ENCODE measurements around the gene CDH4.

The CDH4 gene

GRCh38 chr20:61295249-61295648 is 43.2 kb downstream of the CDH4 start:
- Histone ChIP-seq H3K4me2 (ENCODE audit: insufficient read depth, low read length) (no peak overlapping the region), H3K9ac (ENCODE audit: low read depth, low read length) (no peak overlapping the region), H3K36me3 (ENCODE audit: insufficient read depth, low read length) (no peaks in the 10 kb centered on the region), H3K4me3 (ENCODE audit: low read depth in 1 of 2, low read length in 2 of 2) (no peak overlapping the region), H3K4me1 (ENCODE audit: insufficient read depth, low read length) (no peaks in the 10 kb centered on the region), H2AFZ (ENCODE audit: low read depth, low read length) (no peak overlapping the region), H4K20me1 (ENCODE audit: insufficient read depth, low read length) (peaks cover 4% of the 10 kb centered on the region), H3K9me3 (ENCODE audit: insufficient read depth, low read length, severe bottlenecking) (no peaks in the 10 kb centered on the region), H3K79me2 (ENCODE audit: insufficient read depth, low read length) (no peaks in the 10 kb centered on the region), H3K27me3 (ENCODE audit: insufficient read depth, low read length, poor library complexity) (peaks cover 12% of the 10 kb centered on the region), H3K27ac (ENCODE audit: low read length) (no peak overlapping the region)
- ATAC-seq (ENCODE audit: insufficient read depth, low read depth) (no peak), DNase-seq (no peak)
- TF ChIP-seq EZH2 (IDR thresholded peaks at IDR 0.05; ENCODE audit: borderline replicate concordance, low read depth, low read length, severe bottlenecking) = no peak
- TF ChIP-seq CTCF (IDR thresholded peaks at IDR 0.05; ENCODE audit: borderline replicate concordance, extremely low read depth, low read length, poor library complexity, severe bottlenecking) = no peak

- Histone ChIP-seq H3K4me1 (ENCODE audit: insufficient read depth, low read length) (no peaks in the 10 kb centered on the region), H3K4me3 (ENCODE audit: low read depth in 1 of 2, low read length in 2 of 2) (no peak overlapping the region), H4K20me1 (ENCODE audit: insufficient read depth, low read length) (peaks cover 4% of the 10 kb centered on the region), H3K27me3 (ENCODE audit: insufficient read depth, low read length, poor library complexity) (peaks cover 12% of the 10 kb centered on the region), H3K27ac (ENCODE audit: low read length) (no peak overlapping the region), H3K9ac (ENCODE audit: low read depth, low read length) (no peak overlapping the region), H3K4me2 (ENCODE audit: insufficient read depth, low read length) (no peak overlapping the region), H3K36me3 (ENCODE audit: insufficient read depth, low read length) (no peaks in the 10 kb centered on the region), H3K9me3 (ENCODE audit: insufficient read depth, low read length, severe bottlenecking) (no peaks in the 10 kb centered on the region), H3K79me2 (ENCODE audit: insufficient read depth, low read length) (no peaks in the 10 kb centered on the region), H2AFZ (ENCODE audit: low read depth, low read length) (no peak overlapping the region)
- TF ChIP-seq EZH2 (IDR thresholded peaks at IDR 0.05; ENCODE audit: borderline replicate concordance, low read depth, low read length, severe bottlenecking) (no peak), CTCF (IDR thresholded peaks at IDR 0.05; ENCODE audit: borderline replicate concordance, extremely low read depth, low read length, poor library complexity, severe bottlenecking) (no peak)
- no peak for ATAC-seq (ENCODE audit: insufficient read depth, low read depth)
- no peak for DNase-seq
Measured at GRCh38 chr20:61295682-61296628, 43.9 kb downstream of the CDH4 start.

DNA sequence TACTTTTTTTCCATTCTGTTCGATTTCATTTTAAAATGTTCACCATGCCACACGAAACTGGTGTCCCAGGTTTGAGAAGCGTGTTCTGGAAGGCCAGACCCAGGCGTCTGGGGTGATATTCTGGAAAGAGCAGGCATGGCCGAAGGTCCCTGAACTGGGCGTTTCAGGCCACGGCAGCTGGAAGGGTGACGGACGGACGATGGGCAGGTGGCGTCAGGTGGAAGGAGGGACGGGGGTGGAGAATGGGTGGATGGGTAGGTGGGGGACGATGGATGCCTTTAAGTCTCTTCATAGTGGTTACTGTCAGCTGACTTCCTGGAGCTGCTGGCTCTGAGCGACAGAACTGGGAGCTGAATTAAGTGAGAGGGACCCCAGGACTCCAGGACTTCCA is 44.6 kb downstream of the CDH4 start:
- Histone ChIP-seq H3K9me3 (ENCODE audit: insufficient read depth, low read length, severe bottlenecking) (no peaks in the 10 kb centered on the region), H3K36me3 (ENCODE audit: insufficient read depth, low read length) (no peaks in the 10 kb centered on the region), H3K79me2 (ENCODE audit: insufficient read depth, low read length) (no peaks in the 10 kb centered on the region), H2AFZ (ENCODE audit: low read depth, low read length) (no peak overlapping the region), H3K27me3 (ENCODE audit: insufficient read depth, low read length, poor library complexity) (peaks cover 6% of the 10 kb centered on the region), H3K27ac (ENCODE audit: low read length) (no peak overlapping the region), H4K20me1 (ENCODE audit: insufficient read depth, low read length) (peaks cover 4% of the 10 kb centered on the region; the same call in 1 of the 2 replicates), H3K4me1 (ENCODE audit: insufficient read depth, low read length) (no peaks in the 10 kb centered on the region), H3K9ac (ENCODE audit: low read depth, low read length) (no peak overlapping the region), H3K4me2 (ENCODE audit: insufficient read depth, low read length) (no peak overlapping the region), H3K4me3 (ENCODE audit: low read depth in 1 of 2, low read length in 2 of 2) (no peak overlapping the region)
- ATAC-seq (ENCODE audit: insufficient read depth, low read depth) (no peak), DNase-seq (no peak)
- TF ChIP-seq CTCF (IDR thresholded peaks at IDR 0.05; ENCODE audit: borderline replicate concordance, extremely low read depth, low read length, poor library complexity, severe bottlenecking) (no peak), EZH2 (IDR thresholded peaks at IDR 0.05; ENCODE audit: borderline replicate concordance, low read depth, low read length, severe bottlenecking) (no peak)
